Astrocyte (in vitro differentiated cells and primary cell): ENCODE results near the gene RPH3AL.
"Not testable (repeated sequence)": the region's sequence is repeated elsewhere in the genome, so short reads cannot be mapped to it uniquely, and the experiment has no call there.

Experiments used
- CTCF ChIP-seq: IDR thresholded peaks from 2 replicates; pipeline ENCODE4 v1.5.1; 2011; ENCODE audit warnings: low read depth, mild to moderate bottlenecking, inconsistent platforms, low read length, moderate library complexity; ENCODE audit not compliant: insufficient read depth
- EZH2 ChIP-seq: IDR thresholded peaks from 2 replicates; pipeline ENCODE4 v1.6.1; 2012; ENCODE audit warnings: mild to moderate bottlenecking, low read length, inconsistent platforms; ENCODE audit not compliant: insufficient read depth

GRCh38 chr17:272856-273255, 79.8 kb downstream of the RPH3AL start:
- TF ChIP-seq CTCF, EZH2: not testable (repeated sequence)
